ENCODE results near the gene TSR3.

GRCh38 chr16:1313721-1314369 lies 37.8 kb downstream of the TSR3 start:
- TF ChIP-seq POLR2A (IDR thresholded peaks at IDR 0.05) (no peak), CTCF (IDR thresholded peaks at IDR 0.05 in 8 of 11, conservative IDR thresholded peaks at IDR 0.05 in 3 of 11) (no peak)

All from spleen (tissue), 7 donors.